ENCODE measurements around the gene IQGAP3. TPM values are rescaled to one million over a fixed set of nuclear protein-coding genes. Genes with fewer than 3 reads are reported as not detected.

IQGAP3 gene
- total RNA-seq, 2 donors from 2014 or later: 1.0 TPM; not detected in 1

DNA sequence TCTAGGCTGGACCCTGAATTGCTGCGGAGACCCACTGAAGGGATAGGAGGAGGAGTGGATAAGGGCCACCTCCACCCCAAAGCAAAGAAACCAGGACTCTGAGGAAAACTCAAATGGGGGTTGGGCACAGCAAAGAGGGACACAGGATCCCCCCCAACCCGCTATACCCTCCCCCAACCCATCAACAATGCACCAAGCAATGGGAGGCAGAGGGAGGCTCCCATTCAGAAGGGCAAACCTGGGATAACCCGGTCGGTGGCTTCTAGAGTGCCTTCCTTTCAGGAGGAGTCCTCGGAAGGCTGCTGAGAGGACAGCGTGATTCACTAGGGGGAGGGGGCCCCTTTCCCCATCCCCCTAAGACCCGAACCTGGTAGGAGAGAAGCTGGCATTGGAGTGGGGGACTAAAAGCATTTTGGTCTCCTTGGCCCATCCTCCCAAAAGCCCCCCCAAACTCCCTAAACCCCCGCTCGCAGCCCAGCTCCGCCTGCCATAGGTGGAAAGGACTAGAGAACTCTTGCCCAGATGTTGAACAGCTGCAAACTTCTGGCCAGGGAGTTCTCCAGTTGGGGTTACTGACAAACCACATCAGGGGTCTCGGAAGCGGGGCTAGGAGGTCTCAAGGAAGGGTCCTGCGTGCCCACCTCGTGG, 73.0 kb downstream of the IQGAP3 start:
- H3K27ac ChIP-seq: peak overlapping the region; percentile 100
- TF ChIP-seq CTCF (IDR thresholded peaks at IDR 0.05): no peak
- peaks cover 0 to 71% of the 10 kb centered on the region in 2 donors for H3K4me1 ChIP-seq
- H3K9me3 ChIP-seq: no peaks in the 10 kb centered on the region
- H3K36me3 ChIP-seq: no peaks in the 10 kb centered on the region
- no peaks in the 10 kb centered on the region for H3K27me3 ChIP-seq
- no peak for DNase-seq (ENCODE audit: low spot score)
- H3K4me3 ChIP-seq: peak overlapping the region; percentile 74 to 99

- Histone ChIP-seq H3K9me3 (no peaks in the 10 kb centered on the region), H3K4me3 (peak overlapping the region; percentile 74 to 99), H3K27me3 (no peaks in the 10 kb centered on the region), H3K27ac (peak overlapping the region; percentile 100), H3K36me3 (no peaks in the 10 kb centered on the region), H3K4me1 (peaks cover 2 to 71% of the 10 kb centered on the region in 2 donors)
- TF ChIP-seq CTCF (IDR thresholded peaks at IDR 0.05): no peak
- DNase-seq (ENCODE audit: low spot score): no peak
These were observed 73.8 kb downstream of the IQGAP3 start for GRCh38 chr1:156498432-156499193.

DNA sequence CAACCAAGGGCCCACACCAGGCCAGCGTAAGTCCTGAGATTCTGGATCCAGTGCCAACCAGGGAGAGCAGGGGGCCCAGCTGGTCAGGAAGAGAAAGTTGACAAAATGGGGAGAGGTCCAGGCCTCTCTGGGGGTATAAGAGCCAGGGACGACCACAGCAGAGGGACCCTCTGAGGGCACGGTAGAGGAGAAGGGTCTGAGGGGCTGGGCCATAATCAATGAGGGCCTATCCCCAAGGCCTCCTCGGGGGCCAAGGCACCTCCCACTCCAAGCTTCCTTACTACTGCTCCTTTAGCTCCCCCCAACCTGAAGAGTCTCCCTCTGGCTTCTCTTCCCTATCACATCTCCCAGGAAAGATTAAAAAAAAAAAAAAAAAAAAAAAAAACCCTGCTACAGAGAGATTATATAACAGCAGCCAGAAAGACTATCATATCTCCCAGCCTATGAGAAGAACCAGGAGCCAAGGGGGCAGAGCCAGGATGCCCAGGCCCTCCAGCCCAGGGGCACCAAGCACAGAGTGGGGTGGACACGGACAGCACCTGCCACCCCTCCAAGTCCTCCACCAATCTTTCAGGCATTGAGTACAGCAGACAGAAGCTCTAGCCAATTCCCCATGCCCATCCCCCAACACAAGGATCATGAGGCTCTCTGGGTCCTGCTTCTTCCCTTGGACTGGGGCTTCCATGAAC, 74.5 kb downstream of the IQGAP3 start:
- DNase-seq (ENCODE audit: low spot score): no peak
- Histone ChIP-seq H3K27me3 (no peaks in the 10 kb centered on the region), H3K36me3 (no peaks in the 10 kb centered on the region), H3K27ac (peak overlapping the region; percentile 100), H3K9me3 (no peaks in the 10 kb centered on the region), H3K4me1 (peaks cover 5 to 71% of the 10 kb centered on the region in 2 donors), H3K4me3 (peak overlapping the region; percentile 74 to 99)
- TF ChIP-seq CTCF (IDR thresholded peaks at IDR 0.05): no peak

DNA sequence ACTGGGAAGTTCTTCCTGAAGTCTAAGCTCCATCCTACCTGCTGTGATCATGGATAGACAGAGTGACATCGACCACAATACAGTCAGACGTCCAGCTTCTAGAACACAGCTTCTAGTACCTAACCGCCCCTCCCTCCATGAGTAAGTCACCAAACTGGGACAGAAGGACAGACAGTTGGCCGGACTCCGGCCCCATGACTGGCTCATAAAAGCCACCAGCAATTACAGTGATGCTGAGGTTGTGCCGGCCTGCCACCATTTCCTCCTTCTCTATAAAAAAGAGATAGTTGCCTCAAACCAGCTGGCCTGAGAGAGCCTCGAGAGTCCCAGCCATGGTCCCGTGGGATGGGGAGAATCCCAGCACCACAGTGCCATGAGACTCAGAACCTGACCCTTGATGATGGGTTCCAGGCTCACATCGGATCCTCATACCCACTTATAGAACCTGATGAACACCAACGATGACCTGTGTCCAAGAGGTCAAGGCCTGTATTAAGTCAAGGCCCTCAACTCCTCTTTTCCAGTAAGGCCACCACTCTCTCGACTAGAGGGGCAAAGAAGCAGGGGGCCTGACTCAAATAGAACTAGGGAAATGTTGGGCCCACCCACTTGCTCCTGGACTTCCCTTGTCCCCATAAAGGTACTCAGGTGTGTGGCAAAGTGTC, 75.2 kb downstream of the IQGAP3 start:
- DNase-seq (ENCODE audit: low spot score): no peak
- TF ChIP-seq CTCF (IDR thresholded peaks at IDR 0.05): no peak
- H3K4me3 ChIP-seq: peak overlapping the region in 1 of 2 donors; percentile 74

DNA sequence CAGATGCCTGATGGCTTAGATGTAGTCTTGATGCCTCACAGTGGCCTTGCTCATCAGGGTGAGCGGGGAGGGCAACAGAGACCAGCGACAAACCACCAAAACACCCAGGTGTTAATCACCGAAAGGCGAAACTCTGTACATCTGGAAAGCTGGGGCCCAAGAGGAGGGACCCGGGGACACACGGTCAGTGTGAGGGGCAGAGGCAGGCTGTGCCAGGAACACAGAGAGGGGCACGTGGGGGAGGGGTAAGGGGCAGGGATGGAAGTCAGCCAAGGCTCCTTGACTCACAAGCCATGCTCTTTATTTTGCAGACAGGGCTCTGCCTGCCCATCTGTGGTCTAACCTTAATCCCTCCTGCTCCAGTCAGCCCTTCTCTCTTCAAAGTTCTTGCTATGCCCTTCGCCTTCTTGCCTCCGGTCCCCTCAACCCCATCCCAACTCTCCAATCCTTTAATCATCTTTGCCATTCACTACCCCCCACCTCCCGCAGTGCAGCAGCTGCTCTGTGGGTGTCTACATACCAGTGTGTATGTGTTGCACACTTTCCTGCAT, 76.1 kb downstream of the IQGAP3 start:
- no peak for TF ChIP-seq CTCF (IDR thresholded peaks at IDR 0.05)
- Histone ChIP-seq H3K4me1 (peaks cover 12 to 71% of the 10 kb centered on the region in 2 donors), H3K27me3 (no peaks in the 10 kb centered on the region), H3K27ac (peak overlapping the region; percentile 100), H3K4me3 (peak overlapping the region in 1 of 2 donors; percentile 74), H3K36me3 (no peaks in the 10 kb centered on the region), H3K9me3 (no peaks in the 10 kb centered on the region)
- DNase-seq (ENCODE audit: low spot score): no peak

More for the DNA sequence above, 75.2 kb downstream of the IQGAP3 start:
- H3K9me3 ChIP-seq: no peaks in the 10 kb centered on the region
- H3K27ac ChIP-seq: peak overlapping the region; percentile 100
- peaks cover 10 to 71% of the 10 kb centered on the region in 2 donors for H3K4me1 ChIP-seq
- H3K27me3 ChIP-seq: no peaks in the 10 kb centered on the region
- H3K36me3 ChIP-seq: no peaks in the 10 kb centered on the region
